ENCODE data around the gene MPIG6B. TPM values are rescaled to one million over a fixed set of nuclear protein-coding genes. Genes with fewer than 3 reads are reported as not detected.

The MPIG6B gene
- total RNA-seq, 4 donors from 2014 or later, result 1.6 to 4.6 (median 4.5) TPM

GRCh38 chr6:31719001-31719400 is 4.2 kb upstream of the MPIG6B start:
- Histone ChIP-seq H3K9me3 (no peaks in the 10 kb centered on the region), H3K4me1 (peaks cover 68% of the 10 kb centered on the region), H3K27me3 (no peaks in the 10 kb centered on the region), H3K36me3 (no peaks in the 10 kb centered on the region), H3K4me3 (peak overlapping the region; percentile 1), H3K27ac (peak overlapping the region; percentile 88)
- 68% methylated on average over 6 of the region's 6 CpGs for WGBS
- TF ChIP-seq POLR2AphosphoS5 (IDR thresholded peaks at IDR 0.05) (no peak), POLR2A (IDR thresholded peaks at IDR 0.05) (no peak)
- no peak for DNase-seq (ENCODE audit: low spot score in 2 of 2)

DNA sequence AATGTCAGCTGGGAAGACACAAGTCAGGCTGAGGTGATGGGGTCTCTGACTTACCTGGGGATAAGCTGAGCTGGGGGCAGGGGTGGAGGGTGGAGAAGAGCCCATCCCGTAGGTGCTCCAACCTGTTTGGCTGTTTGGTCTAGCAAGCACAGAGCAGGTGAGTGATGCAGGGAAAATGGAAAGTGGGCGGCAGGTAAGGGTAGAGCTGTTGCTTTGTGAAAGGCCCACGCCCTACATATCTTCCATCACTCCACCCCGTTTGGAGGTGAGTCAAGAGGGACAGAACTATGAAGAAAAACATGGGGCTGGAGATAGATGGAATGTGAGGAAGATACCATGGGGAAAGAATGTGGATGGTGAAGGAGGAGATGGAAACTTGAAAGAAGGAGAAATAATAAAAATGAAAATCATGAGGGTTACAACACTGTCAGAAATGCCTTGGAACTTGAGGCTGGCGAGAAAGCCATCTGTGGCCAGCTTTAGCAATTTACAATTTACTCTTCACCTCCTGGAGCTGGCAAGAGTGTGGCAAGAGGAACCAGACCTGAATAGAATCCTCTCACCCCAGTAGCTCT is 2.9 kb upstream of the MPIG6B start:
- no peak for DNase-seq (ENCODE audit: low spot score in 2 of 2)
- Histone ChIP-seq H3K27ac (peak overlapping the region; percentile 88), H3K4me3 (peak overlapping the region; percentile 16), H3K9me3 (no peaks in the 10 kb centered on the region), H3K4me1 (peaks cover 55% of the 10 kb centered on the region), H3K27me3 (no peaks in the 10 kb centered on the region), H3K36me3 (no peaks in the 10 kb centered on the region)
- WGBS, result 50% methylated on average over 5 of the region's 5 CpGs
- TF ChIP-seq POLR2A (IDR thresholded peaks at IDR 0.05), result no peak
- TF ChIP-seq POLR2AphosphoS5 (IDR thresholded peaks at IDR 0.05), result no peak
- TF ChIP-seq, protein P1, sequence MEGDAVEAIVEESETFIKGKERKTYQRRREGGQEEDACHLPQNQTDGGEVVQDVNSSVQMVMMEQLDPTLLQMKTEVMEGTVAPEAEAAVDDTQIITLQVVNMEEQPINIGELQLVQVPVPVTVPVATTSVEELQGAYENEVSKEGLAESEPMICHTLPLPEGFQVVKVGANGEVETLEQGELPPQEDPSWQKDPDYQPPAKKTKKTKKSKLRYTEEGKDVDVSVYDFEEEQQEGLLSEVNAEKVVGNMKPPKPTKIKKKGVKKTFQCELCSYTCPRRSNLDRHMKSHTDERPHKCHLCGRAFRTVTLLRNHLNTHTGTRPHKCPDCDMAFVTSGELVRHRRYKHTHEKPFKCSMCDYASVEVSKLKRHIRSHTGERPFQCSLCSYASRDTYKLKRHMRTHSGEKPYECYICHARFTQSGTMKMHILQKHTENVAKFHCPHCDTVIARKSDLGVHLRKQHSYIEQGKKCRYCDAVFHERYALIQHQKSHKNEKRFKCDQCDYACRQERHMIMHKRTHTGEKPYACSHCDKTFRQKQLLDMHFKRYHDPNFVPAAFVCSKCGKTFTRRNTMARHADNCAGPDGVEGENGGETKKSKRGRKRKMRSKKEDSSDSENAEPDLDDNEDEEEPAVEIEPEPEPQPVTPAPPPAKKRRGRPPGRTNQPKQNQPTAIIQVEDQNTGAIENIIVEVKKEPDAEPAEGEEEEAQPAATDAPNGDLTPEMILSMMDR (IDR thresholded peaks at IDR 0.05), result no peak
- TF ChIP-seq EP300 (IDR thresholded peaks at IDR 0.05), result no peak

DNA sequence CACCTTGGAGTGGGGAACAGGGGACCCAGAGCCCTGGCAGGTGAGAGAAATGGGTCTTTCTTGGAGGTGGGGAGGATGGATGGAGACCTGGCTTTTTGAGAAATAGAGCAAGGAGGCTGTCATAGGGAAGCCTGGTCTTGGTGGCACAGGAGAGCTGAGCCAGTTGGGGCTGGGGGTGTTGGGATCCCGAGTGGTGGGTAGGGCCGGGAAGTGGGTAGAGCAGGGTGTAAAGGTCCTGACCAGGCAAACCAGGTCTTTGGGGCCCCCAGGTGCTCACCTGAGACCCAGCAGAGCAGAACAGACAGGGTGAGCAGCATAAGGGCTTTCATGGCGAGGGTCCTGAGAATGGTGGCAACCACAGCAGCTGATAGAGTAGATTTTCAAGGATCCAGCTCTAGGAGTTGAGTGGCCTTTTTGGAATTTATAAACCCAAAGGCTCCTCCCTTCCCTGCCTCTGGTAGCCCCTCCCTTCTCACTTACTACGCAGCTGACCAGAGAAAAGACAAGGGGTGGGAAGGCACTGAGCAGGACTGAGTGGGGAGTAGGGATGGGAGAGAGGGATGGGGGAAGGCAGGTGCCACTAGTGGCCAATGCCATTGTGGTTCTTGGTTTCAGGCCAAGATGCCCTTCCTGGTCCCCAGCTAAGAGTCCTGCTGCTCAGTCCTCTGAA is 1.7 kb upstream of the MPIG6B start, which contains the start of gene LY6G6C:
Gene LY6G6C (minus strand): TSS at position 396 of the 670 bp plus-strand sequence. CDS start 67 bp downstream, at position 329.
- WGBS, result 92% methylated on average over 4 of the region's 4 CpGs
- TF ChIP-seq, protein P1 (IDR thresholded peaks at IDR 0.05), result no peak
- TF ChIP-seq POLR2AphosphoS5 (IDR thresholded peaks at IDR 0.05) (no peak), EP300 (IDR thresholded peaks at IDR 0.05) (no peak), POLR2A (IDR thresholded peaks at IDR 0.05) (no peak)
- Histone ChIP-seq H3K36me3 (peaks cover 7% of the 10 kb centered on the region), H3K27me3 (no peaks in the 10 kb centered on the region), H3K4me3 (peak within 1 kb of the TSS; percentile 14), H3K27ac (peak within 1 kb of the TSS; percentile 88), H3K9me3 (no peaks in the 10 kb centered on the region), H3K4me1 (peaks cover 55% of the 10 kb centered on the region)
- no peak for DNase-seq (ENCODE audit: low spot score in 2 of 2)

DNA sequence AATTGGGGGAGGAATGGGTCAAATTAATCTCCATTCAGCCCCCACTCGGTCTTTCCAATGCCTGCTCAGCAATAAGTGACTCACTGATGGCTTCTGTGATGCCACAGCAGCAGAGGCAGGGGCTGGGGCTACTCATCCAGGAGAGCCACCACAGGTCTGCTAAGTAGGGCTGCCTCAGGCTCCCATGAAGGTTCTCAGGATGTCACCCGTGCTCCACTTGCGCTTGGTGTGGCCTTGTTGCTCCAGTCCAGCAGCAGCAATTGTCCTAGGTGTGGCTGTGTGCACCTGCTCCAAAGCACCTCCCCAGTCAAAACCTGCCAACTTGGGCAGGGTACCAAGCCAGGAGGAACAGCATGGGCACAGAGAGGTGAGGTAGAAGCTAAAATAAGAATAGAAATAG is 1.0 kb upstream of the MPIG6B start:
- WGBS, result 60% methylated on average over 1 of the region's 3 CpGs
- H3K27ac ChIP-seq, result peak overlapping the region; percentile 88
- peaks cover 14% of the 10 kb centered on the region for H3K36me3 ChIP-seq

DNA sequence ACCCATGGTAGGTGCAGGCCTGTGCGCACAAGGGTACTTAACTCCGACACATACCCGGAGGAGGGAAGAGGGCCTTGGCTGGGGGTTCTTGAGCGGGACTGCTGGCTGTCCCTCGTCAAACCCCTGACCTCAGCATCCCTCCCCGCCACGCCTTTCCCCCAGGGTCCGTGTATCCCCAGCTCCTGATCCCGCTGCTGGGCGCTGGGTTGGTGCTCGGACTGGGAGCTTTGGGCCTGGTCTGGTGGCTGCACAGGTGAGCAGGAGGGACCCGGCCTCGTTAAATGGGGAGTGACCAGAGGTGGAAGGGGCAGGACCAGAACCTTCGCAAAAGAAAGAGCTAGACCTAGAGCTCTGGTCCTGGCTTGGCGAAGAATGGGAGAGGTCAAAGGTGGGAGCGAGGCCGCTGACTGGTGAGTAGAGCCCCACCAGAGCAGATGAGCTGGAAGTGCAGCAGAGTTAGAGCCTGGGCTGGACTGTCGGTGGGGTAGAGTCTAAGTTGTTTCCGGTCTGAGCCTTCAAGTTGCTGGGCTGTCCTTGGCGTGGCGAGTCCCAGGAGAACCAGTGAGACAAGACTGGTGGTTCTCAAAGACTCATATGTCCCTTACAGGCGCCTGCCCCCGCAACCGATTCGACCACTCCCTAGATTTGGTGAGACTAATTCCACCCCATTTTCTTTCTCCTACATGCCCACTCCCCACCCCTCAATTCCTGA is 963 bp downstream of the MPIG6B start:
- WGBS, result 87% methylated on average over 22 of the region's 25 CpGs
- H3K27ac ChIP-seq, result no peak overlapping the region
- TF ChIP-seq, protein P1 (IDR thresholded peaks at IDR 0.05), result no peak
- TF ChIP-seq POLR2AphosphoS5 (IDR thresholded peaks at IDR 0.05) (no peak), EP300 (IDR thresholded peaks at IDR 0.05) (no peak), POLR2A (IDR thresholded peaks at IDR 0.05) (no peak)

More for the DNA sequence above, 1.0 kb upstream of the MPIG6B start:
- H3K27me3 ChIP-seq, result no peaks in the 10 kb centered on the region
- H3K4me1 ChIP-seq, result peaks cover 50% of the 10 kb centered on the region
- H3K9me3 ChIP-seq, result no peaks in the 10 kb centered on the region
- no peak for DNase-seq (ENCODE audit: low spot score in 2 of 2)
- TF ChIP-seq EP300 (IDR thresholded peaks at IDR 0.05) (no peak), POLR2A (IDR thresholded peaks at IDR 0.05) (no peak), POLR2AphosphoS5 (IDR thresholded peaks at IDR 0.05) (no peak)
- TF ChIP-seq, protein P1 (IDR thresholded peaks at IDR 0.05), result no peak
- H3K4me3 ChIP-seq, result no peak overlapping the region

More for the DNA sequence above, 963 bp downstream of the MPIG6B start:
- H3K9me3 ChIP-seq, result no peaks in the 10 kb centered on the region
- no peak for DNase-seq (ENCODE audit: low spot score in 2 of 2)
- no peaks in the 10 kb centered on the region for H3K27me3 ChIP-seq
- H3K36me3 ChIP-seq, result peaks cover 25% of the 10 kb centered on the region
- peaks cover 46% of the 10 kb centered on the region for H3K4me1 ChIP-seq
- no peak overlapping the region for H3K4me3 ChIP-seq

All from suprapubic skin (tissue), 4 donors.